A204.1 (cell line): Measurements from ENCODE around the gene HK1.
A peak's percentile ranks its signal among the peaks of the same experiment; 100 is the strongest.
"Not testable (repeated sequence)": the region's sequence is repeated elsewhere in the genome, so short reads cannot be mapped to it uniquely, and the experiment has no call there.

ENCODE experiments used
- FAIRE-seq: peaks from 2 replicates; lab custom pipeline; 2012; peaks lifted over from hg19 to GRCh38; lab: Jason Lieb, UNC

The HK1 gene

GRCh38 chr10:69259547-69260243 lies 18.6 kb upstream of the HK1 start:
- FAIRE-seq: no peak

- no peak for FAIRE-seq
Observed at GRCh38 chr10:69261184-69261583, 17.1 kb upstream of the HK1 start.

GRCh38 chr10:69262292-69262751 lies 16.0 kb upstream of the HK1 start:
- FAIRE-seq: no peak

GRCh38 chr10:69265521-69265920 lies 12.8 kb upstream of the HK1 start:
- no peak for FAIRE-seq

- FAIRE-seq: no peak
Observed at GRCh38 chr10:69268761-69269416, 9.4 kb upstream of the HK1 start.

GRCh38 chr10:69269761-69270160 lies 8.5 kb upstream of the HK1 start:
- no peak for FAIRE-seq

GRCh38 chr10:69270990-69271389 lies 7.3 kb upstream of the HK1 start:
- FAIRE-seq: no peak

- FAIRE-seq: no peak
Observed at GRCh38 chr10:69272624-69273023, 5.7 kb upstream of the HK1 start.

GRCh38 chr10:69275444-69275843 lies 2.9 kb upstream of the HK1 start:
- no peak for FAIRE-seq

GRCh38 chr10:69276503-69276902 lies 1.8 kb upstream of the HK1 start:
- FAIRE-seq: peak; percentile 75

- FAIRE-seq: no peak
Observed at GRCh38 chr10:69279110-69279509, 814 bp downstream of the HK1 start.

- no peak for FAIRE-seq
Observed at GRCh38 chr10:69281507-69282413, 3.5 kb downstream of the HK1 start.

GRCh38 chr10:69284402-69284801 lies 6.1 kb downstream of the HK1 start:
- FAIRE-seq: not testable (repeated sequence)

- FAIRE-seq: no peak
Observed at GRCh38 chr10:69285699-69286098, 7.4 kb downstream of the HK1 start.

- no peak for FAIRE-seq
Observed at GRCh38 chr10:69287181-69287580, 8.9 kb downstream of the HK1 start.

GRCh38 chr10:69290993-69291392 lies 12.7 kb downstream of the HK1 start:
- no peak for FAIRE-seq

GRCh38 chr10:69292459-69292858 lies 14.2 kb downstream of the HK1 start:
- no peak for FAIRE-seq

- no peak for FAIRE-seq
Observed at GRCh38 chr10:69295027-69295636, 16.8 kb downstream of the HK1 start.

GRCh38 chr10:69303632-69304051 lies 25.3 kb downstream of the HK1 start:
- no peak for FAIRE-seq

GRCh38 chr10:69306421-69306820 lies 28.1 kb downstream of the HK1 start:
- FAIRE-seq: no peak

- no peak for FAIRE-seq
Observed at GRCh38 chr10:69307434-69307833, 29.1 kb downstream of the HK1 start.

- FAIRE-seq: not testable (repeated sequence)
Observed at GRCh38 chr10:69308304-69308703, 30.0 kb downstream of the HK1 start.
